ENCODE results near the gene LRMDA.

GRCh38 chr10:76038696-76039095, 607.3 kb downstream of the LRMDA start:
- TF ChIP-seq, protein P1, sequence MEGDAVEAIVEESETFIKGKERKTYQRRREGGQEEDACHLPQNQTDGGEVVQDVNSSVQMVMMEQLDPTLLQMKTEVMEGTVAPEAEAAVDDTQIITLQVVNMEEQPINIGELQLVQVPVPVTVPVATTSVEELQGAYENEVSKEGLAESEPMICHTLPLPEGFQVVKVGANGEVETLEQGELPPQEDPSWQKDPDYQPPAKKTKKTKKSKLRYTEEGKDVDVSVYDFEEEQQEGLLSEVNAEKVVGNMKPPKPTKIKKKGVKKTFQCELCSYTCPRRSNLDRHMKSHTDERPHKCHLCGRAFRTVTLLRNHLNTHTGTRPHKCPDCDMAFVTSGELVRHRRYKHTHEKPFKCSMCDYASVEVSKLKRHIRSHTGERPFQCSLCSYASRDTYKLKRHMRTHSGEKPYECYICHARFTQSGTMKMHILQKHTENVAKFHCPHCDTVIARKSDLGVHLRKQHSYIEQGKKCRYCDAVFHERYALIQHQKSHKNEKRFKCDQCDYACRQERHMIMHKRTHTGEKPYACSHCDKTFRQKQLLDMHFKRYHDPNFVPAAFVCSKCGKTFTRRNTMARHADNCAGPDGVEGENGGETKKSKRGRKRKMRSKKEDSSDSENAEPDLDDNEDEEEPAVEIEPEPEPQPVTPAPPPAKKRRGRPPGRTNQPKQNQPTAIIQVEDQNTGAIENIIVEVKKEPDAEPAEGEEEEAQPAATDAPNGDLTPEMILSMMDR (conservative IDR thresholded peaks at IDR 0.05; ENCODE audit: low read depth, low read length) = no peak
- TF ChIP-seq EZH2 (IDR thresholded peaks at IDR 0.05; ENCODE audit: low read length, unreplicated experiment) = no peak
